ENCODE data around the gene SETD5.
A peak's percentile ranks its signal among the peaks of the same experiment; 100 is the strongest.

SETD5 gene

DNA sequence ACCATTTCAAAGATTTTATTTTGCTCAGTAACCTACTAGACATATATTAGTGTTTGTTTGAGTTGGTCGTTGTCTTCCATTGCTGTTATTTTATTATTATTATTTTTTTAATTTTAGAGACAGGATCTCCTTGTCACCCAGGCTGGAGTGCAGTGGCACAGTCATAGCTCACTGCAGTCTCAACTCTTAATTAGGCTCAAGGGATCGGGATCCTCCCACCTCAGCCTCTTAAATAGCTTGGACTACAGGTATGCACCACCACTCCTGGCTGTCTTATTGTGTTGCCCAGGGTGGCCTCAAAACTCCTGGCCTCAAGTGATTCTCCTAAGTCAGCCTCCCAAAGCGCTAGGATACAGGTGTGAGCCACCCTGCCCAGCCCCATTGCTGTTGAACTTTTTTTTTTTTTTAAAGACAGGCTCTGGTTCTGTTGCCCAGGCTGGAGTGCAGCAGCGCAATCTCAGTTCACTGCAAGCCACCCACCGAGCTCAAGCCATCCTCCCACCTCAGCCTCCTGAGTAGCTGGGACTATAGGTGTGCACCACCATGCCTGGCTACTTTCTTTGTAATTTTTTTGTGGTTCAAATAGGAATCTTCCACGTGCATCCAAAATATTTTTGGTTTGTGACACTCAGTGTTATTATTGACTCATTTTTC, 18.2 kb downstream of the SETD5 start:
- TF ChIP-seq, protein P1, sequence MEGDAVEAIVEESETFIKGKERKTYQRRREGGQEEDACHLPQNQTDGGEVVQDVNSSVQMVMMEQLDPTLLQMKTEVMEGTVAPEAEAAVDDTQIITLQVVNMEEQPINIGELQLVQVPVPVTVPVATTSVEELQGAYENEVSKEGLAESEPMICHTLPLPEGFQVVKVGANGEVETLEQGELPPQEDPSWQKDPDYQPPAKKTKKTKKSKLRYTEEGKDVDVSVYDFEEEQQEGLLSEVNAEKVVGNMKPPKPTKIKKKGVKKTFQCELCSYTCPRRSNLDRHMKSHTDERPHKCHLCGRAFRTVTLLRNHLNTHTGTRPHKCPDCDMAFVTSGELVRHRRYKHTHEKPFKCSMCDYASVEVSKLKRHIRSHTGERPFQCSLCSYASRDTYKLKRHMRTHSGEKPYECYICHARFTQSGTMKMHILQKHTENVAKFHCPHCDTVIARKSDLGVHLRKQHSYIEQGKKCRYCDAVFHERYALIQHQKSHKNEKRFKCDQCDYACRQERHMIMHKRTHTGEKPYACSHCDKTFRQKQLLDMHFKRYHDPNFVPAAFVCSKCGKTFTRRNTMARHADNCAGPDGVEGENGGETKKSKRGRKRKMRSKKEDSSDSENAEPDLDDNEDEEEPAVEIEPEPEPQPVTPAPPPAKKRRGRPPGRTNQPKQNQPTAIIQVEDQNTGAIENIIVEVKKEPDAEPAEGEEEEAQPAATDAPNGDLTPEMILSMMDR (IDR thresholded peaks at IDR 0.05; ENCODE audit: control insufficient read depth, insufficient read depth, low read depth, low read length, missing control alignments): no peak
- H3K4me3 ChIP-seq (ENCODE audit: control insufficient read depth, low read depth, low read length): no peak overlapping the region
- DNase-seq (ENCODE audit: low read depth): no peak

DNA sequence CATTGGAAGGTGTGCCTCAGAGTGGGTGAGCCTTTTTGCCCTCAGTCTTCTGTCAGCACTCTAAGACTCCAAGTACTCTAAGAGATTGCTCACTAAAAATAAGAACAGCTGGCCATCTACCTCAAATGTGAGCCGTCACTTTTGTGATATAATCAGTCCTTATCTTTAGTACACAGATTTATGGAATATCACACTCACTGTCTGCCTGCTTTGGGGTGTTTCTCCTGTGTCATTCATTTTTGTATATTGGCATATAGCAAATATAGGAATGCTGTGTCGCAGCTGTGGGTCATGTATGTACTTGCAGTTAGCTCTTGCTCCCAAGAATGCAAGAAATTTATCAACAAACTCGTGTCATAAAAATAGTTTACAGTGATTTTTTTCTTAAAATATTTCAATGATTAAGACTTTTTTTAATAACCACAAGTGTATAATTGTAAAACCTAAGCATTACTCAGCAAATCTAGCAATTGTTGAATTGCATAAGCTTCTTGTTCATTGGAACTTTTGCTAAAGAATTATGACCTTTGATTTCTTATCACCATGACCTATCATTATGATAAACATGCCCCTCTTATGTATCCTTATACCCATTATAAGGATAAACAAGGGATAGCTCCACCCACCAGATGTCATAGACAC, 18.8 kb downstream of the SETD5 start:
- no peak for DNase-seq (ENCODE audit: low read depth)
- TF ChIP-seq, protein P1 (IDR thresholded peaks at IDR 0.05; ENCODE audit: control insufficient read depth, insufficient read depth, low read depth, low read length, missing control alignments): no peak
- no peak overlapping the region for H3K4me3 ChIP-seq (ENCODE audit: control insufficient read depth, low read depth, low read length)

DNA sequence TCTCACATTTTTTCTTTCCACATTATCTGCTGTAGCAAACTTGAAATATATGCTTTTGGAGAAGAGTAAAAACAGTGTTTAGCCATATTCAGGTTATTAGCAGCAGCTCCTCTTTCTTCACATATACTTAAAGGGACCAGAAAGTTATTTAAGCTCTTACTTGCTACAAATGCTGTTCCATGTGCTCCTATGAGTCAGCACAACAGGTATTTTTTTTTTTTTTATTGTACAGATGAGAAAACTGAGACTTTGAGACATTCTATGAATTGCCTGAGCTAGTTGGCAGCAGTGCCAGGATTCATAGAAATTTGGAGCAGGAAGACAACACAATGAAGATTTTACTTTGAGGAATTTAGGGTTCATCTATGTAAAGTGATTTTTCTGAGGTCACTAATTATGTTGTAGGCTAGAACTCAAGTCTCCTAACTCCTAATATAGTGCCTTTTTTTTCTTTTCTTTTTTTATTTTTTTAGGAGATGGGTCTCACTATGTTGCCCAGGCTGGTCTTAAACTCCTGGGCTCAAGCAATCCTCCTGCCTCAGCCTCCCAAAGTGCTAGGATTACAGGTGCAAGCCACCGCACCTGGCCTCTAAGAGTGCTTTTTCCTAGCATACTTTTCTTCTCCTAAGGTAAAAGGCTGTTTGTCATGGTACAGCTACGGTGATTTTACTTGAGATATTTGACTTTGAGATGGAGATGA, 23.6 kb downstream of the SETD5 start:
- no peak for DNase-seq (ENCODE audit: low read depth)
- no peak overlapping the region for H3K4me3 ChIP-seq (ENCODE audit: control insufficient read depth, low read depth, low read length)
- TF ChIP-seq, protein P1 (IDR thresholded peaks at IDR 0.05; ENCODE audit: control insufficient read depth, insufficient read depth, low read depth, low read length, missing control alignments): no peak

- TF ChIP-seq, protein P1 (IDR thresholded peaks at IDR 0.05; ENCODE audit: control insufficient read depth, insufficient read depth, low read depth, low read length, missing control alignments): peak; percentile 58
- H3K4me3 ChIP-seq (ENCODE audit: control insufficient read depth, low read depth, low read length): no peak overlapping the region
- DNase-seq (ENCODE audit: low read depth): peak; percentile 91
Measured at GRCh38 chr3:9422712-9423424, 25.5 kb downstream of the SETD5 start.

DNA sequence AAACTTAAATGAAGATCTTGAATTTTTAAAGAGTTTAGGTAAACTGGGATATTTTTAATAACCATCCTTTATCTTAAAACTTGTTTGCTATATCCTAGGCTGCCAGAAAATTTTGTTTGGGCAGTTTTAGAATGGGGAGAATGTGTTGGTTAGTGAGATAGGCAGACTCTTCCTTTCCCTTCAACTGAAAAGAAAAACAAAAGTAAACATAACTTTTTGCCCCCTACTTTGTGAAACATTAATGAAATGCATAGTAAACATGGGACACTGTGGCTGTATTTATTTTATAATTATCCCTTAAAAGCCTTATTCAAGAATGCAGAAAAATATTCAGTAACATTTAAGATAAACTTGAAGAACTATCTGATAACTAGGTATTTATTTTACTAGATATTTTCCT, 31.0 kb downstream of the SETD5 start:
- TF ChIP-seq, protein P1 (IDR thresholded peaks at IDR 0.05; ENCODE audit: control insufficient read depth, insufficient read depth, low read depth, low read length, missing control alignments): no peak
- no peak for DNase-seq (ENCODE audit: low read depth)
- H3K4me3 ChIP-seq (ENCODE audit: control insufficient read depth, low read depth, low read length): no peak overlapping the region

DNA sequence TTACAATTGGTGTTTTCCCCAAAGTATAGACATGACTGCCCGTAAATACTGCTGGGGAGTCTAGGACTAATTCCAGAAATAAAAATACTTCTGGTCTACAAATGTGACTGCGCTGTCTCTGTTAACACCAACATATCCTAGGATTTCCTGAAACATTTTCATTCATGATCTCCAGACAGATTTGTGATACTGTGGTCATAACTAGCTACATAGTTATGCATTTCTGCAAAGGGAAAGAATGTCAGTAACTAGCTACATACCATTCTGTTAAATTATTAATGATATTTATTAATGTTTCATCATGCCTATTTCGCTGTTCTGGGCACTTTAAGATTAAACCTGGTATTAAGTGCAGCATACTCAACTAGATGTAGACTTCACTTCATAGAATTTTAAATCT, 33.3 kb downstream of the SETD5 start:
- TF ChIP-seq, protein P1 (IDR thresholded peaks at IDR 0.05; ENCODE audit: control insufficient read depth, insufficient read depth, low read depth, low read length, missing control alignments): no peak
- no peak for DNase-seq (ENCODE audit: low read depth)

More for the DNA sequence above, 33.3 kb downstream of the SETD5 start:
- no peak overlapping the region for H3K4me3 ChIP-seq (ENCODE audit: control insufficient read depth, low read depth, low read length)
